WERI-Rb-1 (cell line): Measurements from ENCODE around the gene GPR161.

Source experiments
- DNase-seq: peaks from one replicate; pipeline ENCODE4 v3.0.0-alpha.2; 2020
- H3K27ac ChIP-seq: fragments of 250-450 bp; sonication (Bioruptor Pico); 2 replicates; pipeline ENCODE4 v1.5.1; 2020; ENCODE audit warnings: mild to moderate bottlenecking, moderate library complexity
- H3K27me3 ChIP-seq: fragments of 250-450 bp; sonication (Bioruptor Pico); 2 replicates; pipeline ENCODE4 v1.5.1; 2021; ENCODE audit warnings: mild to moderate bottlenecking, low read depth, moderate library complexity; ENCODE audit not compliant: insufficient read depth, severe bottlenecking
- H3K36me3 ChIP-seq: fragments of 250-450 bp; sonication (Bioruptor Pico); 2 replicates; pipeline ENCODE4 v1.5.1; 2020; ENCODE audit warnings: mild to moderate bottlenecking, moderate library complexity
- H3K4me3 ChIP-seq: 2 replicates; pipeline ENCODE4 v1.5.1; 2011; ENCODE audit warnings: low read depth, mild to moderate bottlenecking, control low read depth, low read length
- H3K9me3 ChIP-seq: fragments of 250-450 bp; sonication (Bioruptor Pico); 2 replicates; pipeline ENCODE4 v1.5.1; 2021; ENCODE audit warnings: mild to moderate bottlenecking, moderate library complexity; ENCODE audit not compliant: severe bottlenecking
- CTCF ChIP-seq: IDR thresholded peaks from 2 replicates; pipeline ENCODE4 v1.5.1; 2011; ENCODE audit warnings: low read depth, mild to moderate bottlenecking, control low read depth, inconsistent platforms, low read length

GPR161 gene

DNA sequence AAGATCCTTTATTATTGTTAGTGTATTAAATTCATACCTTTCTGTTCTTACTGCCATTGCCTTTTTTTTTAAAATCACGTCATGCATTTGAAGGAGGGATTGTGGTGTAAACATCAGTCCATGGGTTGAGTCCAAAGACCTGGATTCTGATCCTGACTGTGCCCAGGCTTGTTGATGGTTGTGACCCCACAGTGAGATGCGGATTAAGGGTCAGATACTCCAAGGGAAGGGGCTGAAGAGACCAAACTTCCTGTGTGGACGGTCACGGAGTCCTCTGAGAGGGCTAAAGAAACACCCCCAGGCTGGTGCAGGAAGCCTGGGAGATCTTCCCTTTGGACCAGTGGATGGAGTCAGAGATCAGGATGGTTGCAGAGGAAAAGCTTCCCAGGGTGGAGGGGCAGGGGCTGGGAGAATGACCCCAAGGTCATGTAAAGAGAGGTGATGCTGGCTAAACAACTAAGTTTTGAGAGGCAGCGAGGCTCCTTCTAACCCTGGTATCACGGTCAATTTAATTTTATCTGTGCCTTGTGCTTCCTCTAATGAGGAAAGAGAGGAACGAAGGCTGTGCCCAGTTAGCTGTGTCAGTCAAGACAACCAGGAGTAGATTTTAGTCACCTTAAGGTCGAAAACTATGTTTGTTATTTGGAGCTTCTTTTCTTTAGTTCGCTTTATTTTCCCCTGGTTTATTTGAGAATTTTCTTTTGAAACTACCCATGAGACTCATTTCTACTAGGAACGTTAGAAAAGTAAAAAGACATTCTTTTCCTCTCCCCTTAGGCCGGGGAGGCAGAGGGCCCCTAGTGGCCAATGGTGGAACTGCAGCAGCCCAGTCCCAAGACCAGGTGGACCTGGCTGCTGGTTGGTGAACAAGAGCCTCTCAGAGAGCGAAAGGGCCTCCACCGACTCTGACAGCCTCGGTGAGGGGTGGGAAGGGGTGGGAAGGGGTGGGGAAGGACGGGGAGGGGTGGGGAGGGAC, 8.7 kb upstream of the GPR161 start:
- no peaks in the 10 kb centered on the region for H3K27me3 ChIP-seq
- H3K27ac ChIP-seq: no peak overlapping the region
- no peaks in the 10 kb centered on the region for H3K36me3 ChIP-seq
- no peak overlapping the region for H3K4me3 ChIP-seq
- DNase-seq: peak; percentile 73
- TF ChIP-seq CTCF: peak; percentile 65
- H3K9me3 ChIP-seq: no peaks in the 10 kb centered on the region

- no peak for DNase-seq
Measured at GRCh38 chr1:168141871-168142385, 5.2 kb upstream of the GPR161 start.

GRCh38 chr1:168139070-168139469, 2.3 kb upstream of the GPR161 start:
- Histone ChIP-seq H3K27me3 (no peaks in the 10 kb centered on the region), H3K36me3 (no peaks in the 10 kb centered on the region), H3K9me3 (no peaks in the 10 kb centered on the region), H3K27ac (no peak overlapping the region), H3K4me3 (no peak overlapping the region)
- TF ChIP-seq CTCF: no peak
- no peak for DNase-seq

More at GRCh38 chr1:168141871-168142385, 5.2 kb upstream of the GPR161 start:
- Histone ChIP-seq H3K36me3 (no peaks in the 10 kb centered on the region), H3K27me3 (no peaks in the 10 kb centered on the region), H3K27ac (no peak overlapping the region), H3K9me3 (no peaks in the 10 kb centered on the region), H3K4me3 (no peak overlapping the region)
- no peak for TF ChIP-seq CTCF

DNA sequence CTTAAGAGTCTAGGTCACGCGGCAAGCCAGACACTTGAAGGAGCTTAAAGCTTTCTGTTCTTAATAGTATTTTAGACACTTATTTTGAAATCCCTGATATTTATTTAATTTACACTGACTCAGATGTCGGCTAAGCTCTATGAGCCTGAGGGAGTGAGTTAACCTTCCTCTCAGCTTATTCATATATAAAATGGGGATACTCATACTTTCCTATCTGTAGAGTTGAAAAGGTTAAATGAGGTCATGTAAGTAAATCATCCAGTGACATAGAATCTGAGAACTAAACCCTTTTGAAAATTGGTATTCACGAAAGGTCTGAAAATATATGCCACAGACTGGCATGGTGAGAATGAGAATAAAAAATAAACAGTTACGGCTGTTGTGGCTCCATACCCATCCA, 1.4 kb upstream of the GPR161 start:
- no peak for DNase-seq
- TF ChIP-seq CTCF: no peak
- H3K9me3 ChIP-seq: no peaks in the 10 kb centered on the region
- H3K4me3 ChIP-seq: no peak overlapping the region
- no peaks in the 10 kb centered on the region for H3K36me3 ChIP-seq
- no peak overlapping the region for H3K27ac ChIP-seq
- H3K27me3 ChIP-seq: no peaks in the 10 kb centered on the region

- Histone ChIP-seq H3K9me3 (no peaks in the 10 kb centered on the region), H3K27me3 (no peaks in the 10 kb centered on the region), H3K36me3 (no peaks in the 10 kb centered on the region), H3K27ac (no peak overlapping the region), H3K4me3 (peak overlapping the region; percentile 48)
- no peak for TF ChIP-seq CTCF
- DNase-seq: no peak
Measured at GRCh38 chr1:168137515-168137821, 738 bp upstream of the GPR161 start.
